ENCODE results near the gene CISH.

CISH gene

GRCh38 chr3:50564321-50564720, 47.3 kb downstream of the CISH start:
- H3K4me2 ChIP-seq (ENCODE audit: low read length): no peak overlapping the region
- TF ChIP-seq EZH2phosphoT487 (IDR thresholded peaks at IDR 0.05; ENCODE audit: borderline replicate concordance, low read length): no peak

GRCh38 chr3:50563867-50564266, 47.7 kb downstream of the CISH start:
- no peaks in the 10 kb centered on the region for H3K36me3 ChIP-seq (ENCODE audit: control insufficient read depth, low read length)
- peaks cover 22% of the 10 kb centered on the region for H3K27me3 ChIP-seq (ENCODE audit: control insufficient read depth, low read length)
- H3K79me2 ChIP-seq (ENCODE audit: control insufficient read depth, low read length): no peaks in the 10 kb centered on the region
- H3K9me2 ChIP-seq (replicated peaks; ENCODE audit: control insufficient read depth, low read length): no peaks in the 10 kb centered on the region
- H3K4me3 ChIP-seq (ENCODE audit: low read length): no peak overlapping the region
- no peak overlapping the region for H3K4me2 ChIP-seq (ENCODE audit: low read length)
- TF ChIP-seq CTCF (IDR thresholded peaks at IDR 0.05; ENCODE audit: low read depth, low read length, poor library complexity, severe bottlenecking) (no peak), EZH2phosphoT487 (IDR thresholded peaks at IDR 0.05; ENCODE audit: borderline replicate concordance, low read length) (no peak)
- H3K4me1 ChIP-seq (ENCODE audit: control insufficient read depth, low read length): peaks cover 18% of the 10 kb centered on the region
- no peaks in the 10 kb centered on the region for H3F3A ChIP-seq (ENCODE audit: control insufficient read depth, insufficient read depth)
- no peaks in the 10 kb centered on the region for H3K9me3 ChIP-seq (ENCODE audit: control insufficient read depth, insufficient read depth, low read length)
- H4K20me1 ChIP-seq (ENCODE audit: control insufficient read depth, insufficient read depth, low read depth, low read length): no peaks in the 10 kb centered on the region
- H3K27ac ChIP-seq (ENCODE audit: low read depth, low read length): no peak overlapping the region

More at GRCh38 chr3:50564321-50564720, 47.3 kb downstream of the CISH start:
- Histone ChIP-seq H3K27ac (ENCODE audit: low read depth, low read length) (no peak overlapping the region), H3K9me2 (replicated peaks; ENCODE audit: control insufficient read depth, low read length) (no peaks in the 10 kb centered on the region), H3F3A (ENCODE audit: control insufficient read depth, insufficient read depth) (no peaks in the 10 kb centered on the region), H3K9me3 (ENCODE audit: control insufficient read depth, insufficient read depth, low read length) (no peaks in the 10 kb centered on the region), H3K4me1 (ENCODE audit: control insufficient read depth, low read length) (peaks cover 18% of the 10 kb centered on the region), H3K27me3 (ENCODE audit: control insufficient read depth, low read length) (peaks cover 22% of the 10 kb centered on the region), H4K20me1 (ENCODE audit: control insufficient read depth, insufficient read depth, low read depth, low read length) (no peaks in the 10 kb centered on the region), H3K79me2 (ENCODE audit: control insufficient read depth, low read length) (no peaks in the 10 kb centered on the region), H3K36me3 (ENCODE audit: control insufficient read depth, low read length) (no peaks in the 10 kb centered on the region), H3K4me3 (ENCODE audit: low read length) (no peak overlapping the region)

GRCh38 chr3:50562861-50563260, 48.7 kb downstream of the CISH start:
- Histone ChIP-seq H3F3A (ENCODE audit: control insufficient read depth, insufficient read depth) (no peaks in the 10 kb centered on the region), H3K4me1 (ENCODE audit: control insufficient read depth, low read length) (peaks cover 9% of the 10 kb centered on the region), H3K27ac (ENCODE audit: low read depth, low read length) (no peak overlapping the region), H4K20me1 (ENCODE audit: control insufficient read depth, insufficient read depth, low read depth, low read length) (no peaks in the 10 kb centered on the region), H3K4me3 (ENCODE audit: low read length) (no peak overlapping the region), H3K27me3 (ENCODE audit: control insufficient read depth, low read length) (peaks cover 22% of the 10 kb centered on the region), H3K9me2 (replicated peaks; ENCODE audit: control insufficient read depth, low read length) (no peaks in the 10 kb centered on the region), H3K36me3 (ENCODE audit: control insufficient read depth, low read length) (no peaks in the 10 kb centered on the region), H3K4me2 (ENCODE audit: low read length) (no peak overlapping the region), H3K79me2 (ENCODE audit: control insufficient read depth, low read length) (no peaks in the 10 kb centered on the region), H3K9me3 (ENCODE audit: control insufficient read depth, insufficient read depth, low read length) (no peaks in the 10 kb centered on the region)
- TF ChIP-seq EZH2phosphoT487 (IDR thresholded peaks at IDR 0.05; ENCODE audit: borderline replicate concordance, low read length) (no peak), CTCF (IDR thresholded peaks at IDR 0.05; ENCODE audit: low read depth, low read length, poor library complexity, severe bottlenecking) (no peak)

- no peaks in the 10 kb centered on the region for H3K9me3 ChIP-seq (ENCODE audit: control insufficient read depth, insufficient read depth, low read length)
- H3K9me2 ChIP-seq (replicated peaks; ENCODE audit: control insufficient read depth, low read length): no peaks in the 10 kb centered on the region
- H4K20me1 ChIP-seq (ENCODE audit: control insufficient read depth, insufficient read depth, low read depth, low read length): no peaks in the 10 kb centered on the region
- no peaks in the 10 kb centered on the region for H3K79me2 ChIP-seq (ENCODE audit: control insufficient read depth, low read length)
- TF ChIP-seq CTCF (IDR thresholded peaks at IDR 0.05; ENCODE audit: low read depth, low read length, poor library complexity, severe bottlenecking) (no peak), EZH2phosphoT487 (IDR thresholded peaks at IDR 0.05; ENCODE audit: borderline replicate concordance, low read length) (no peak)
- H3K36me3 ChIP-seq (ENCODE audit: control insufficient read depth, low read length): no peaks in the 10 kb centered on the region
- no peaks in the 10 kb centered on the region for H3F3A ChIP-seq (ENCODE audit: control insufficient read depth, insufficient read depth)
- no peak overlapping the region for H3K4me2 ChIP-seq (ENCODE audit: low read length)
- no peaks in the 10 kb centered on the region for H3K4me1 ChIP-seq (ENCODE audit: control insufficient read depth, low read length)
- H3K27me3 ChIP-seq (ENCODE audit: control insufficient read depth, low read length): 0 out of 2 replicates have a peak, but pooled peaks cover 3% of the 10 kb centered on the region
- no peak overlapping the region for H3K27ac ChIP-seq (ENCODE audit: low read depth, low read length)
- H3K4me3 ChIP-seq (ENCODE audit: low read length): no peak overlapping the region
These were observed 51.9 kb downstream of the CISH start for GRCh38 chr3:50559702-50560101.

All from DOHH2 (cell line).